Endodermal cell (in vitro differentiated cells): ENCODE measurements around the gene C1QTNF8. TPM values are rescaled to one million over a fixed set of nuclear protein-coding genes. Genes with fewer than 3 reads are reported as not detected.

Experiments used
- DNase-seq: peaks from one replicate; pipeline ENCODE4 v3.0.0-alpha.2; 2017
- H3K27ac ChIP-seq: 2 replicates; pipeline ENCODE4 v1.5.1; 2013; ENCODE audit warnings: mild to moderate bottlenecking, low read depth, low read length, moderate library complexity
- H3K27me3 ChIP-seq: 2 replicates; pipeline ENCODE4 v1.6.1; 2013; ENCODE audit warnings: mild to moderate bottlenecking, low read length, moderate library complexity; ENCODE audit not compliant: insufficient read depth, control insufficient read depth, poor library complexity, severe bottlenecking
- H3K36me3 ChIP-seq: 2 replicates; pipeline ENCODE4 v1.7.0; 2013; ENCODE audit warnings: mild to moderate bottlenecking, low read length, moderate library complexity; ENCODE audit not compliant: control insufficient read depth, insufficient read depth
- H3K4me1 ChIP-seq: one replicate; pipeline ENCODE4 v1.7.0; 2013; ENCODE audit warnings: low read length; ENCODE audit not compliant: control insufficient read depth, insufficient read depth
- H3K4me3 ChIP-seq: 2 replicates; pipeline ENCODE4 v1.5.1; 2013; ENCODE audit warnings: mild to moderate bottlenecking, low read length, moderate library complexity
- H3K9ac ChIP-seq: 2 replicates; pipeline ENCODE4 v1.6.1; 2013; ENCODE audit warnings: mild to moderate bottlenecking, low read length, moderate library complexity; ENCODE audit not compliant: poor library complexity, severe bottlenecking; ENCODE audit errors: extremely low read depth
- H3K9me3 ChIP-seq: 2 replicates; pipeline ENCODE4 v1.6.1; 2013; ENCODE audit warnings: mild to moderate bottlenecking, low read length, moderate library complexity; ENCODE audit not compliant: control insufficient read depth
- H3K27ac Mint-ChIP-seq: 2 replicates; pipeline ENCODE4 v1.8.0; 2020; ENCODE audit warnings: mixed read lengths
- H3K27me3 Mint-ChIP-seq: 2 replicates; pipeline ENCODE4 v1.8.0; 2021; ENCODE audit warnings: mild to moderate bottlenecking, mixed read lengths; ENCODE audit not compliant: insufficient read depth
- H3K36me3 Mint-ChIP-seq: 2 replicates; pipeline ENCODE4 v1.8.0; 2020; ENCODE audit warnings: low read depth, mixed read lengths
- H3K4me1 Mint-ChIP-seq: 2 replicates; pipeline ENCODE4 v1.8.0; 2020; ENCODE audit warnings: mixed read lengths
- H3K4me3 Mint-ChIP-seq: 2 replicates; pipeline ENCODE4 v1.8.0; 2020; ENCODE audit warnings: mild to moderate bottlenecking, moderate library complexity, mixed read lengths
- H3K9me3 Mint-ChIP-seq: 2 replicates; pipeline ENCODE4 v1.8.0; 2020; ENCODE audit warnings: mild to moderate bottlenecking, mixed read lengths
- WGBS, 2 experiments: methylation state at CpG; one replicate each; pipeline versions ENCODE4 v1.1.5 to v1.1.7; 2013; ENCODE audit warnings: missing lambda C conversion rate in 2 of 2, mixed read lengths in 1 of 2; ENCODE audit not compliant: insufficient coverage in 1 of 2, insufficient read length in 1 of 2; 5-methylcytosine and 5-hydroxymethylcytosine counted together
- total RNA-seq, 2 donors: library from RNA; stranded (reverse); fragmentation: NEBNext Ultra II Directional in 1 of 2; extraction: Animal tissue kit (Norgen Biotek cat#: 25700) in 1 of 2; gene quantifications; 2 replicates in 1 of 2; 3 replicates in 1 of 2; pipeline ENCODE4 v1.2.1, GENCODE V29; 2021
- TF ChIP-seq, protein P1 (sequence below): fragments of 200-600 bp; sonication (generic); conservative IDR thresholded peaks from 2 replicates; pipeline ENCODE4 v1.5.0; 2021; ENCODE audit warnings: antibody characterized with exemption, mild to moderate bottlenecking

Gene C1QTNF8
- total RNA-seq, 2 donors from 2014 or later: 0.15 to 0.20 TPM

GRCh38 chr16:1069154-1069553 is 26.9 kb downstream of the C1QTNF8 start:
- no peaks in the 10 kb centered on the region for H3K4me1 Mint-ChIP-seq
- no peak overlapping the region for H3K9ac ChIP-seq
- H3K27me3 ChIP-seq: peaks cover 18% of the 10 kb centered on the region
- WGBS, 2 experiments: 91 to 92% methylated on average over 2 to 7 of the region's 7 CpGs
- no peak overlapping the region for H3K27ac ChIP-seq
- peaks cover 5% of the 10 kb centered on the region for H3K4me1 ChIP-seq
- H3K27me3 Mint-ChIP-seq: peaks cover 11% of the 10 kb centered on the region
- peak; percentile 76 for DNase-seq
- no peak overlapping the region for H3K27ac Mint-ChIP-seq
- H3K9me3 Mint-ChIP-seq: no peaks in the 10 kb centered on the region
- no peak overlapping the region for H3K4me3 ChIP-seq
- TF ChIP-seq, protein P1, sequence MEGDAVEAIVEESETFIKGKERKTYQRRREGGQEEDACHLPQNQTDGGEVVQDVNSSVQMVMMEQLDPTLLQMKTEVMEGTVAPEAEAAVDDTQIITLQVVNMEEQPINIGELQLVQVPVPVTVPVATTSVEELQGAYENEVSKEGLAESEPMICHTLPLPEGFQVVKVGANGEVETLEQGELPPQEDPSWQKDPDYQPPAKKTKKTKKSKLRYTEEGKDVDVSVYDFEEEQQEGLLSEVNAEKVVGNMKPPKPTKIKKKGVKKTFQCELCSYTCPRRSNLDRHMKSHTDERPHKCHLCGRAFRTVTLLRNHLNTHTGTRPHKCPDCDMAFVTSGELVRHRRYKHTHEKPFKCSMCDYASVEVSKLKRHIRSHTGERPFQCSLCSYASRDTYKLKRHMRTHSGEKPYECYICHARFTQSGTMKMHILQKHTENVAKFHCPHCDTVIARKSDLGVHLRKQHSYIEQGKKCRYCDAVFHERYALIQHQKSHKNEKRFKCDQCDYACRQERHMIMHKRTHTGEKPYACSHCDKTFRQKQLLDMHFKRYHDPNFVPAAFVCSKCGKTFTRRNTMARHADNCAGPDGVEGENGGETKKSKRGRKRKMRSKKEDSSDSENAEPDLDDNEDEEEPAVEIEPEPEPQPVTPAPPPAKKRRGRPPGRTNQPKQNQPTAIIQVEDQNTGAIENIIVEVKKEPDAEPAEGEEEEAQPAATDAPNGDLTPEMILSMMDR: no peak
- no peak overlapping the region for H3K4me3 Mint-ChIP-seq
- no peaks in the 10 kb centered on the region for H3K36me3 ChIP-seq
- no peaks in the 10 kb centered on the region for H3K9me3 ChIP-seq
- no peaks in the 10 kb centered on the region for H3K36me3 Mint-ChIP-seq

DNA sequence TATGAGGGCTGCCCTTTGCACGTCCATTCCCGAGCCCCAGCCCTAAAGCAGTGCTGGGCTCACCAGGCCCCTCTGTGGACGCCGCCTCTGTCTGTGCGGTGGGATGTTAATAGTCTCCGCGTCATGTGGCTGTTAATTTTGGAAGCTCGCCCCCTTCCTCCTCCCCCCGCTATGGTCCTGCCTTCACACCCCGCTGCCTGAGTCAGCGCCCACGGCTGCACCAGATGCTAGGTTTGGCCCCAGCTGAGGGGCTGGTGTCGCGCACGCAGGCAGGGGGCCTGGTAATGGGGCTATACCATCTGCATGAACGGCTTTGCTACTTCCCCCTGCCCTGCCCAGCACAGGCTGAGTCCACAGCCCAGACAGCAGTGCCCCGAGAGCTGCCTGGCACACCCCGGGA is 27.6 kb downstream of the C1QTNF8 start:
- H3K36me3 ChIP-seq: no peaks in the 10 kb centered on the region
- H3K4me1 ChIP-seq: peaks cover 5% of the 10 kb centered on the region
- H3K9ac ChIP-seq: no peak overlapping the region
- no peaks in the 10 kb centered on the region for H3K4me1 Mint-ChIP-seq
- TF ChIP-seq, protein P1: no peak
- 92 to 94% methylated on average over 15 to 18 of the region's 18 CpGs for WGBS, 2 experiments
- H3K27me3 Mint-ChIP-seq: peaks cover 11% of the 10 kb centered on the region
- H3K27ac ChIP-seq: no peak overlapping the region
- no peak overlapping the region for H3K4me3 ChIP-seq
- no peak overlapping the region for H3K27ac Mint-ChIP-seq
- H3K9me3 ChIP-seq: no peaks in the 10 kb centered on the region
- H3K4me3 Mint-ChIP-seq: no peak overlapping the region
- DNase-seq: no peak
- H3K36me3 Mint-ChIP-seq: no peaks in the 10 kb centered on the region
- no peaks in the 10 kb centered on the region for H3K9me3 Mint-ChIP-seq
- H3K27me3 ChIP-seq: peaks cover 15% of the 10 kb centered on the region

DNA sequence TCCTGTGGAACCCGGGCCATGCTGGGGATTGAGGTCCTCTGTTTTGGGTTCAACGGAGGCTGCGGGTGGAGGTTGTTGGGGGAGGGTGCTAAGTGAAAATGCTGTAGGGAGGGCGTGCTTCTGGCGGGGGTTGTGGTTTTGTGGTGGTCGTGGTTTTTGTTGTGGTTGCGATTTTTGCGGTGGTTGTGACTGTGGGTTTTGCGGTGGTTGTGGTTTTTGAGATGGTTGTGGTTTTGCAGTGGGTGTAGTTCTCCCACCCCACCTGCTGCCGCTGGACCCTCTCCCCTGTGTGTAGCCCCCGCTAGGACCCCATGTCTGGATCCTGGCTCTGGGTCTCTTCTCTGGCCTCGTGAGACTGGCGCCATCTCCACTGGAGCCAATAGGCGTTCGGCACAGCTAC is 28.4 kb downstream of the C1QTNF8 start:
- no peaks in the 10 kb centered on the region for H3K36me3 ChIP-seq

More for the DNA sequence above, 28.4 kb downstream of the C1QTNF8 start:
- TF ChIP-seq, protein P1: no peak
- Histone ChIP-seq H3K27me3 (peaks cover 9% of the 10 kb centered on the region), H3K27ac (no peak overlapping the region), H3K9me3 (no peaks in the 10 kb centered on the region), H3K4me3 (no peak overlapping the region), H3K4me1 (peaks cover 5% of the 10 kb centered on the region), H3K9ac (no peak overlapping the region)
- WGBS, 2 experiments: 85 to 86% methylated on average over 4 to 15 of the region's 15 CpGs
- H3K27me3 Mint-ChIP-seq: peaks cover 8% of the 10 kb centered on the region
- no peaks in the 10 kb centered on the region for H3K9me3 Mint-ChIP-seq
- no peak overlapping the region for H3K4me3 Mint-ChIP-seq
- no peak overlapping the region for H3K27ac Mint-ChIP-seq
- no peaks in the 10 kb centered on the region for H3K4me1 Mint-ChIP-seq
- H3K36me3 Mint-ChIP-seq: no peaks in the 10 kb centered on the region
- no peak for DNase-seq
